Hypothalamus (tissue), 51 donors: ENCODE measurements around the gene FURIN.
A peak's percentile ranks its signal among the peaks of the same experiment; 100 is the strongest.
"Not testable (repeated sequence)": the region's sequence is repeated elsewhere in the genome, so short reads cannot be mapped to it uniquely, and the experiment has no call there.

Experiments used
- DNase-seq, 51 donors: peaks; one replicate each; lab custom pipeline; 2025; lab: John Stamatoyannopoulos, UW

The FURIN gene

DNA sequence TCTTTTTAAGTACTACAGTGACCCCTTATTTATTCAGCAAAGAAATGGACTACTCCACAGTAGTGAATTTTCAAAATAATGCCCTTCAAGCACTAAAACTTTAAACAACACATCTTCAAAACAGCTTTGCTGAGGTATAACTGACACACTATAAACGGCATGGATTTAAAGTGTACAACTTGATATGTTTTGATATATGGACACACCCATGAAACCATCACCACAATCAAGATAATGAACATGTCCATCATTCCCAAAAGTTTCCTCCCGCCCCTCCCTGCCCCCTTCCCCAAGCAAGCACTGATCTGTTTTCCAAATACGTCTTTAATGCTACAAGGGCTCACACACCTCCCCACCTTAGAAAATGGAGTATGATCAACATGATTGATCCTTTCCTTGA lies 1.6 kb upstream of the FURIN start:
- no peak for DNase-seq

DNA sequence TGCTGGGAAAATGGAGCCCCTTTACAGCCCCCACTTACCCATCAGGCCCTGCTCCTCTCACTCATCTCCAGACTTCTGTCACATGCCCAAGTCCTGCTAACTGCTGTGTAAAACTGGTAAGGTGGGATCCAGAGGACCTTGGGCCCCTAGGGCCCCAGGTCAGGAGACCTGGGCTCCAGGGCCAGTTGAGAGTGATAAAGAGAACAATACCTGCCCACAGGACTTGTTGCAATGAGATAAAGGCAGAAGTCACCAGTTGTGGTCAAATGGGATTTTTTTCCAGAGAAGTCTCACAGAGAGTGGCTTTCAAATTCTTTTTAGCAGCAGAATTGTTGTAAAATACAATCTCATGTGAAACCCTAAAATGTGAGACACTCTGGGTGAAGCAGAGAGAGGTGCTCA lies 753 bp downstream of the FURIN start:
- DNase-seq: no peak

DNA sequence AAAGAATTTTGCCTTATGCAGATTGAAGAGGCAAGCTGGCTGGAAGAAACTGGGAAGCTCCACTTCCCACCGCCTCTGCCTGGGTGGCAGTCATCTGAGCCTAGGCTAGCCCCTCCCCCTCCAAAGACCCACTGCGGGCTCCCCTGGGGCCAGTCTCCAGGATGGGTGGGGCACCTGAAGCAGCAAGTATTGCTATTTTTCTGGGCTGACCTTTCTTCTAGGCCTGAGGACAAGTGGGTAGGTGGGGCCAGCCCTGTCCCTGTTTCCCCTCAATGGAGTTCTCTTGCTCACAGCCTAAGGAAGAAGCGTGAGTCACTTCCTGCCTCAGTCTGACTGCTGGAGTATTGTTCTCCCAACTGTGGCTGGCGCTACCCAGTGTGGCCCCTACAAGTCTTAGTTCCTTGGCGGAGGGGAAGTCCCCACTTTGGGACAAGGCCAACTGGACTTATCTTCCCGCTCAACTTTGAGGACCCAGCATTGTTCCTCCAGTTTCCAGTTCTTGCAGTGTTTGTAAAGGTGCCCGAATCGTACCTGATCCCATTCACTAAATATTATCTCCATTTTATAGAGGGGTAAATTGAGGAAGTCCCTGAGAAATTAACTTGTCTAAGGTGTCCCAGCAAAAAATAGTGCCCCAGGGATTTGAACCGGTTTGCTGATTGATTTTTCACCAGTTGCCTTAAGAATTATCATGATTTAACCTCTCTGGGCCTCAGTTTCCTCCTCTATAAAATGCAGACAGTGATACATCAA lies 1.4 kb downstream of the FURIN start:
- peak in 18 of 51 donors; percentile 18 to 68 (median 37) for DNase-seq

GRCh38 chr15:90870354-90871138 lies 2.2 kb downstream of the FURIN start:
- peak in 6 of 51 donors; percentile 15 to 43 (median 22) for DNase-seq

- DNase-seq: peak in 15 of 51 donors; percentile 13 to 62 (median 32)
Measured at GRCh38 chr15:90871139-90871715, 2.8 kb downstream of the FURIN start.

DNA sequence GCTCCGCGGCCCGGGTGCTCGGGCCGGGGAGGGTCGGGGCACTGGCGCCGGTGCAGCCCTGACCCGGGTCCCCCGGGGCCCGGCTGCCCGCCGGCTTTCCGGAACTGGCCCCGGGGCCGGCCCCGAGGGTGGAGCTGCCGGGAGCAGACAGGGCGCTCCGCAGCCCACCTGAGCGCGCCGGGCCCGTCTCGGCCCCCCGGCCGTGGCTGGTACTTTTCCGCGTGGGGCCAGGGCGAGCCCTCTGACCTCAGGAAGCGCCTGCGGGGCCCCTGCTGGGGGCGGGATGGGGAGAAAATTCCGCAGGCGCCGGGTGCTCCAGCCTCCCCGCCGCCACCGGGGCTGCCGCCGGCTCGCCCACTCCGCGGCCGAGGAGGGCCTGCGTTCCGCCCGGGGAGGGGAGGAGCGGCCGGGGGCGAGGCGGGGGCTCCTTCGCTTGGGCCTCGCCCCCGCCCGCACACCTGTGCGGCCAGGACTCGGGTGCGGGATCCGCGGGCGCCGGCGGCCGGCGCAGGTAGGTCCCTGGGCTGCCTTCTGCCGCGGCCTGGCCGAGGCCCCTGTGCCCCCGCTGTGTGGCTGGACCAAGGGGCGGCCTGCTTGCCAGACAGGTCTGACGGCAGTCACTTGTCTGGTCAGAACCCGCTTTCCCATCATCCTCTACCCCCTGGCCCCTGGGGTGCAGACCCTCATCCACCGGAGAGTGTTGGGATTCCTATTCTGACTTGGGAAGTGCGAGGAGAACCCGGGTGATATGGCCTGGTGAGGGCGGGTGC lies 3.5 kb downstream of the FURIN start:
- DNase-seq: peak in 6 of 51 donors; percentile 20 to 47 (median 39)

- DNase-seq: peak in 4 of 51 donors; percentile 22 to 39 (median 26)
Measured at GRCh38 chr15:90872486-90873184, 4.2 kb downstream of the FURIN start.

- DNase-seq: no peak
Measured at GRCh38 chr15:90873488-90873997, 5.2 kb downstream of the FURIN start.

GRCh38 chr15:90873998-90874605 lies 5.7 kb downstream of the FURIN start:
- DNase-seq: peak in 2 of 51 donors; percentile 10 to 17

- not testable (repeated sequence) for DNase-seq
Measured at GRCh38 chr15:90874986-90875385, 6.6 kb downstream of the FURIN start.

GRCh38 chr15:90875549-90875981 lies 7.2 kb downstream of the FURIN start:
- no peak for DNase-seq

- peak in 1 of 51 donors; percentile 50 for DNase-seq
Measured at GRCh38 chr15:90876046-90876445, 7.7 kb downstream of the FURIN start.

GRCh38 chr15:90876512-90877170 lies 8.3 kb downstream of the FURIN start:
- no peak for DNase-seq

DNA sequence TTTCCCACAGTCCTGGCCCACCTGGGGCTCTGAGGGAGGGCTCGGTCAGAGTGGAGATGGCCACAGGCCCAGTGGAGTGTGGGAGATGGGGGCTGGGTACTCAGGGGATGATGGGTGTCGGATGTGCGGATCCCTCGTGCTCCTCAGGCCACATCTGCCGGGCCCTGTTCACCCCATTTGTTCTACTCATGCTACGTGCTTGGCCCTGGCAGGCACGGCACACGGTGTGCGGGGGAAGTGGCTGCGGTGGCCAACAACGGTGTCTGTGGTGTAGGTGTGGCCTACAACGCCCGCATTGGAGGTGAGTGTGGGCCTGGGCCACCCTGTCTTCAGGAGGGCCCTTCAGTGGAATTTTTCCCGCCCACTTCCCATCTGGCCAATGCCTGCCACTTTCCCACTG lies 8.9 kb downstream of the FURIN start:
- no peak for DNase-seq

DNA sequence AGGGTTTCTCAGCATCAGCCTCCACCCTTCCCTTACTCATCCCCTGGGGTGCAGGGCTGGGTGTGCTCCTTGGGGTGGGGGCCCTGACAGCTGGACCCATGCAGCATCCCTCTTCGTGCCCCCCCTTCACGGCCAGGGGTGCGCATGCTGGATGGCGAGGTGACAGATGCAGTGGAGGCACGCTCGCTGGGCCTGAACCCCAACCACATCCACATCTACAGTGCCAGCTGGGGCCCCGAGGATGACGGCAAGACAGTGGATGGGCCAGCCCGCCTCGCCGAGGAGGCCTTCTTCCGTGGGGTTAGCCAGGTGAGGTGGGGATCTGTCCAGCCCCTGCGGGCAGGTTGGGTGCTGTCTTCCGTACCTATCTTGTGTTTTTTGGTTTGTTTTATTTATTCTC lies 9.6 kb downstream of the FURIN start:
- DNase-seq: no peak

DNA sequence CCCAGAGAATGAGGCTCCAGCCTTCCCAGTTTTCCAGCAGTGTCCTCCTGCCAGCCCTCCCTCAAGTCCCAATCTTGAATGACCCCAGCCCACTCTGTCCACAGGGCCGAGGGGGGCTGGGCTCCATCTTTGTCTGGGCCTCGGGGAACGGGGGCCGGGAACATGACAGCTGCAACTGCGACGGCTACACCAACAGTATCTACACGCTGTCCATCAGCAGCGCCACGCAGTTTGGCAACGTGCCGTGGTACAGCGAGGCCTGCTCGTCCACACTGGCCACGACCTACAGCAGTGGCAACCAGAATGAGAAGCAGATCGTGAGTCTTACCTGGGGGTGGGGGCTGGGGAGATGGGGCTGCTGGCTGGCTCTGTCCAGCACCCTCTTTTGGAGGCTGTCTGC lies 10.3 kb downstream of the FURIN start:
- DNase-seq: no peak

GRCh38 chr15:90879730-90880366 lies 11.5 kb downstream of the FURIN start:
- no peak for DNase-seq

GRCh38 chr15:90880381-90881145 lies 12.2 kb downstream of the FURIN start:
- no peak for DNase-seq
